22Rv1 (cell line): ENCODE results near the gene LRRN4.

Source experiments
- CTCF ChIP-seq: fragments of 450-650 bp; IDR thresholded peaks from 2 replicates; pipeline ENCODE4 v1.5.1; 2017; ENCODE audit warnings: mild to moderate bottlenecking
- ZFX ChIP-seq: fragments of 450-650 bp; IDR thresholded peaks from 2 replicates; pipeline ENCODE4 v1.6.1; 2017; ENCODE audit warnings: antibody characterized with exemption, borderline replicate concordance

- TF ChIP-seq CTCF (no peak), ZFX (no peak)
These were observed 27.4 kb upstream of the LRRN4 start for GRCh38 chr20:6081236-6081635.
